Transverse colon (tissue), 4 donors: ENCODE data around the gene MAP3K3.

ENCODE experiments used
- EP300 ChIP-seq: sonication (generic); formaldehyde crosslinking; IDR thresholded peaks from one replicate; pipeline ENCODE4 v1.6.1; 2017; ENCODE audit warnings: antibody characterized with exemption, low read depth
- POLR2A ChIP-seq: fragments of 450-650 bp; IDR thresholded peaks from one replicate; pipeline ENCODE4 v1.6.1; 2016; ENCODE audit warnings: antibody characterized with exemption, mild to moderate bottlenecking, moderate library complexity
- POLR2AphosphoS5 ChIP-seq, 3 donors: sonication (generic); formaldehyde crosslinking; IDR thresholded peaks; one replicate each; pipeline ENCODE4 v1.6.1; 2016; ENCODE audit warnings: antibody characterized with exemption in 3 of 3
- TF ChIP-seq, protein P1 (sequence below), 5 experiments: fragments of 200-600 bp in 3 of 5; fragments of 450-650 bp in 2 of 5; sonication (generic) in 3 of 5; IDR thresholded peaks; 1 replicate in 2 of 5; 2 replicates in 3 of 5; pipeline ENCODE4 v1.5.1; 2016 to 2017; ENCODE audit warnings: antibody characterized with exemption in 5 of 5, inconsistent platforms in 3 of 5, mild to moderate bottlenecking in 2 of 5, moderate library complexity in 1 of 5

DNA sequence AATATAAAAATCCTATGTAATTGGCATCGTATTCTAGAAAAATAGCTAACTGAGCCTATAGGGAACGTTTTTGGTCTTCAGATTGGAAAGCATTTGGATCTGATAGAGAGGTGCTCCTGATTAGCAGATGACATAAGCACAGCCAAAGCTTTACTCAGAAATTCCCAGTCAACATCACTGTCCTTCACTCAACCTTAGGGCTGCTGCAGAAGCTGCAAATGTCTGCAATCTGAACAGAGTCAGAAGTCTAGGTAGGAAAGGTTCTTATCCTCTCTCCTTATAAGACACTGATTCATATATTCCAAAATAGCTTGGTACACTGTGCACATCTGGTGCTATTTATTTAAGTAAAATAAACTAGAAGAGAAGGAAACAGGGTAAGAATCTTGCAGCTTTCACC lies 100.2 kb downstream of the MAP3K3 start:
- no peak for TF ChIP-seq EP300
- TF ChIP-seq POLR2AphosphoS5 (IDR thresholded peaks at IDR 0.05) = no peak
- TF ChIP-seq, protein P1, sequence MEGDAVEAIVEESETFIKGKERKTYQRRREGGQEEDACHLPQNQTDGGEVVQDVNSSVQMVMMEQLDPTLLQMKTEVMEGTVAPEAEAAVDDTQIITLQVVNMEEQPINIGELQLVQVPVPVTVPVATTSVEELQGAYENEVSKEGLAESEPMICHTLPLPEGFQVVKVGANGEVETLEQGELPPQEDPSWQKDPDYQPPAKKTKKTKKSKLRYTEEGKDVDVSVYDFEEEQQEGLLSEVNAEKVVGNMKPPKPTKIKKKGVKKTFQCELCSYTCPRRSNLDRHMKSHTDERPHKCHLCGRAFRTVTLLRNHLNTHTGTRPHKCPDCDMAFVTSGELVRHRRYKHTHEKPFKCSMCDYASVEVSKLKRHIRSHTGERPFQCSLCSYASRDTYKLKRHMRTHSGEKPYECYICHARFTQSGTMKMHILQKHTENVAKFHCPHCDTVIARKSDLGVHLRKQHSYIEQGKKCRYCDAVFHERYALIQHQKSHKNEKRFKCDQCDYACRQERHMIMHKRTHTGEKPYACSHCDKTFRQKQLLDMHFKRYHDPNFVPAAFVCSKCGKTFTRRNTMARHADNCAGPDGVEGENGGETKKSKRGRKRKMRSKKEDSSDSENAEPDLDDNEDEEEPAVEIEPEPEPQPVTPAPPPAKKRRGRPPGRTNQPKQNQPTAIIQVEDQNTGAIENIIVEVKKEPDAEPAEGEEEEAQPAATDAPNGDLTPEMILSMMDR (IDR thresholded peaks at IDR 0.05) = no peak
- no peak for TF ChIP-seq POLR2A
